PC-9 (cell line): ENCODE data around the gene CUTA. TPM values are rescaled to one million over a fixed set of nuclear protein-coding genes. Genes with fewer than 3 reads are reported as not detected.

Experiments
- Bru-seq: library from RNA; stranded (reverse); fragments of 400-500 nt; gene quantifications from one replicate; lab custom pipeline; 2021; lab: Mats Ljungman, UMichigan
- BruChase-seq, 2 experiments: library from RNA; stranded (reverse); fragments of 400-500 nt; gene quantifications; one replicate each; lab custom pipeline; 2021; lab: Mats Ljungman, UMichigan
- BruUV-seq: library from RNA; stranded (reverse); fragments of 400-500 nt; replicated peaks from 2 replicates; lab custom pipeline; 2021; lab: Mats Ljungman, UMichigan
- CTCF ChIA-PET: fragments of 300-600 bp; sonication (Branson Sonifier 250); formaldehyde crosslinking; loops from one replicate; lab custom pipeline; 2022; ENCODE audit warnings: antibody characterized with exemption; lab: Charles Lee
- POLR2A ChIA-PET: fragments of 300-600 bp; sonication (Branson Sonifier 250); formaldehyde crosslinking; loops from one replicate; lab custom pipeline; 2022; ENCODE audit warnings: antibody characterized with exemption; ENCODE audit not compliant: unreplicated experiment; lab: Charles Lee
- DNase-seq, 2 experiments: peaks; one replicate each; pipeline versions ENCODE4 v3.0.0 to v3.0.0-alpha.2; 2015 to 2022; ENCODE audit warnings: mixed read lengths in 1 of 2
- H2AFZ ChIP-seq: fragments of 200-600 bp; sonication (generic); 2 replicates; pipeline ENCODE4 v1.8.1; 2017; ENCODE audit warnings: antibody characterized with exemption
- H3F3A ChIP-seq: fragments of 200-600 bp; sonication (generic); 2 replicates; pipeline ENCODE4 v1.8.1; 2017; ENCODE audit warnings: antibody characterized with exemption, mild to moderate bottlenecking, low read depth; ENCODE audit not compliant: insufficient read depth
- H3K27ac ChIP-seq: fragments of 200-600 bp; sonication (generic); 2 replicates; pipeline ENCODE4 v1.6.1; 2016; ENCODE audit warnings: mixed run types
- H3K27me3 ChIP-seq: fragments of 200-600 bp; sonication (generic); 2 replicates; pipeline ENCODE4 v1.6.1; 2016; ENCODE audit warnings: low read depth, mixed run types; ENCODE audit not compliant: insufficient read depth
- H3K36me3 ChIP-seq: fragments of 200-600 bp; sonication (generic); 2 replicates; pipeline ENCODE4 v1.6.1; 2016; ENCODE audit warnings: low read depth, mixed run types
- H3K4me1 ChIP-seq: fragments of 200-600 bp; sonication (generic); replicated peaks from 2 replicates; pipeline ENCODE4 v1.6.1; 2016; ENCODE audit warnings: mixed run types; ENCODE audit not compliant: insufficient read depth
- H3K4me2 ChIP-seq: fragments of 200-600 bp; sonication (generic); 2 replicates; pipeline ENCODE4 v1.6.1; 2017; ENCODE audit warnings: mixed run types
- H3K4me3 ChIP-seq: fragments of 200-600 bp; sonication (generic); 2 replicates; pipeline ENCODE4 v1.6.1; 2016; ENCODE audit warnings: mixed run types
- H3K79me2 ChIP-seq: fragments of 200-600 bp; sonication (generic); 2 replicates; pipeline ENCODE4 v1.6.1; 2017; ENCODE audit warnings: low read depth, mixed run types
- H3K9me2 ChIP-seq: fragments of 200-600 bp; sonication (generic); 2 replicates; pipeline ENCODE4 v1.8.1; 2017; ENCODE audit warnings: mild to moderate bottlenecking; ENCODE audit not compliant: insufficient read depth
- H3K9me3 ChIP-seq: fragments of 200-600 bp; sonication (generic); 2 replicates; pipeline ENCODE4 v1.8.1; 2016; ENCODE audit warnings: low read depth; ENCODE audit not compliant: insufficient read depth
- H4K20me1 ChIP-seq: fragments of 200-600 bp; sonication (generic); 2 replicates; pipeline ENCODE4 v1.8.1; 2017; ENCODE audit not compliant: insufficient read depth
- CTCF ChIP-seq: fragments of 200-600 bp; sonication (generic); conservative IDR thresholded peaks from 2 replicates; pipeline ENCODE4 v1.6.1; 2017; ENCODE audit warnings: mixed run types, antibody characterized with exemption, mild to moderate bottlenecking, moderate library complexity
- EZH2 ChIP-seq: fragments of 200-600 bp; sonication (generic); IDR thresholded peaks from 2 replicates; pipeline ENCODE4 v1.8.0; 2017; ENCODE audit warnings: antibody characterized with exemption, low read depth
- intact Hi-C: fragments of 100-400 bp; cut with micrococcal nuclease; formaldehyde crosslinking; loops from one replicate; pipeline ENCODE4 v1.10.0; 2022; ENCODE audit not compliant: unreplicated experiment
- long read RNA-seq: library from polyadenylated mRNA; stranded (forward); transcript quantifications from one replicate; pipeline ENCODE4 v2.0.0, GENCODE V29; 2022
- total RNA-seq: library from RNA; stranded (reverse); gene quantifications from 2 replicates; pipeline ENCODE4 v1.2.3, GENCODE V29; 2021

Gene CUTA
- total RNA-seq, result 213 and 220 TPM in 2 replicates
- percentile 81 among the genes with signal in this experiment for Bru-seq, nascent RNA
- percentile 87 among the genes with signal in this experiment for BruChase-seq, experiment 1, labeled RNA remaining after a 2-hour chase
- percentile 96 among the genes with signal in this experiment for BruChase-seq, experiment 2, labeled RNA remaining after a 6-hour chase
- long read RNA-seq, transcript CUTA-203 (6 exons, 937 nt), result major isoform, 91 of 275 reads
- long read RNA-seq, transcript CUTA-210 (6 exons, 769 nt), result minor isoform, 43 of 275 reads
- long read RNA-seq, transcript CUTA-205 (5 exons, 1,054 nt), result minor isoform, 61 of 275 reads
- long read RNA-seq, transcript CUTA-214 (6 exons, 661 nt), result minor isoform, 57 of 275 reads
- long read RNA-seq, partial matches to known transcripts, result 4 of 275 reads
- long read RNA-seq, other reads (novel, unspliced or antisense), result 15 of 275 reads

DNA sequence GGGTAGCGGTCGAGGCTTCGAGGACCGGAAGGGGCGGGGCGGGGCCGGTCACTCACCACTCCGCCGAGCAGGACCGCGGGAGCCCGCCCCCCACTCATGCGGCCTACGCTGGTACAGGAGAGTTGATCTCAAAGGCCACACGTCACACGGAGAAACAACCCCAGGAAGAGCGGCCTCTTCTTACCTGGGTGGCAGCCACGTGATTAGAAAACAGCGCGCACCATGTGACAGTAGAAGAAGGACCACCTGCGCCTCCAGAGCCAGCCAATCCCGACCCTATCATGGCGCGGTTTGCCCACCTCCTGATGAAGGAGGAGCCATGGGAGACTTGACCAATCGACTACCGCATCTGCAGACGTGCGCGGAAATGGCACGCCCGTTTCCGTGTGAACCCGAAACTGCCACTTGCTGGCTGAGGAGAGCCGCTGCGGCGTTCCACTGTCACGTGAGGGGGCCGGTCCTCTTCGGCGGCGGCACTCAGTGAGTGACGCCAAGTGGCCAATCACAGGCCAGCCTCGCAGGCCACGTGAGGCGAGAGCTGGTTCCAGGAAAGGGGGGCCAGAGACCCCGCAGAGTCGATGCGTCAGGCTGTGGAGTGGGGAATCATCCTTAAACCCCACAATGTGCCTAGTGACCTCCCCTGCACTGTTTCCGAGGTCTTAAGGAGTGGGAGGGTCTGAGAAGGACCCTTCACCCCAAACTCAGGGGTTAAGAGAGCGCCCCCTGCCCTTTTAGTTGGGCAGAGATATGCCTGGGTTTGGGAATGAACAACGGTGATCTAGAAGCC lies at the start of gene CUTA:
Gene CUTA, minus strand, starts transcription at position 205 of the 787 bp plus-strand sequence. Its CDS starts 107 bp downstream, at position 98.
- peaks cover 15% of the 10 kb centered on the region for H3K4me1 ChIP-seq
- no peaks in the 10 kb centered on the region for H3K9me3 ChIP-seq
- intact Hi-C loops, result loop anchor here (1.0 to 10.0 kb wide), 2 partner anchors 95 to 213 kb away; partner anchors contain the start of genes HSD17B8, RING1, RXRB and SLC39A7
- ChIA-PET CTCF (interaction anchor here (0.5 kb wide), 1 partner anchor 43 kb away, joined by 8 read pairs; no protein-coding TSS in a partner anchor), POLR2A (interaction anchor here (0.5 to 0.8 kb wide), 5 partner anchors 8 to 1300 kb away, joined by 3 to 9 read pairs (median 5); no protein-coding TSS in a partner anchor)
- no peaks in the 10 kb centered on the region for H4K20me1 ChIP-seq
- no TSS peak for BruUV-seq
- H3K4me2 ChIP-seq, result peak within 1 kb of the TSS; percentile 86
- H3K36me3 ChIP-seq, result 0 out of 2 replicates have a peak, but pooled peaks cover 6% of the 10 kb centered on the region
- H3K79me2 ChIP-seq, result peaks cover 26% of the 10 kb centered on the region
- peaks cover 13% of the 10 kb centered on the region for H3F3A ChIP-seq
- peak within 1 kb of the TSS; percentile 82 for H2AFZ ChIP-seq
- H3K9me2 ChIP-seq, result no peaks in the 10 kb centered on the region
- H3K27me3 ChIP-seq, result peaks cover 21% of the 10 kb centered on the region
- H3K27ac ChIP-seq, result peak within 1 kb of the TSS; percentile 74
- peak; percentile 98 to 99 for DNase-seq
- peak within 1 kb of the TSS; percentile 84 for H3K4me3 ChIP-seq
- TF ChIP-seq EZH2 (no peak), CTCF (peak; percentile 48)

- Histone ChIP-seq H2AFZ (no peak overlapping the region), H3K27me3 (no peaks in the 10 kb centered on the region), H4K20me1 (no peaks in the 10 kb centered on the region), H3K4me2 (no peak overlapping the region), H3F3A (no peaks in the 10 kb centered on the region), H3K27ac (no peak overlapping the region), H3K9me2 (no peaks in the 10 kb centered on the region), H3K4me3 (no peak overlapping the region), H3K9me3 (no peaks in the 10 kb centered on the region), H3K4me1 (no peaks in the 10 kb centered on the region), H3K36me3 (no peaks in the 10 kb centered on the region), H3K79me2 (no peaks in the 10 kb centered on the region)
- BruUV-seq, result no TSS peak
- TF ChIP-seq EZH2, result no peak
- TF ChIP-seq CTCF, result no peak
- intact Hi-C loops, result no loop called here
- ChIA-PET POLR2A (no interaction called here), CTCF (no interaction called here)
- DNase-seq, result no peak
Observed at GRCh38 chr6:33467091-33467490, 49.2 kb upstream of the CUTA start.

GRCh38 chr6:33466075-33466735 lies 48.3 kb upstream of the CUTA start:
- H3K4me3 ChIP-seq, result no peak overlapping the region
- no peaks in the 10 kb centered on the region for H3K9me2 ChIP-seq
- H3F3A ChIP-seq, result no peaks in the 10 kb centered on the region
- H3K27me3 ChIP-seq, result no peaks in the 10 kb centered on the region
- H3K79me2 ChIP-seq, result no peaks in the 10 kb centered on the region
- no peaks in the 10 kb centered on the region for H4K20me1 ChIP-seq
- intact Hi-C loops, result no loop called here
- H2AFZ ChIP-seq, result no peak overlapping the region
- no peak overlapping the region for H3K4me2 ChIP-seq
- H3K27ac ChIP-seq, result no peak overlapping the region
- no peak for DNase-seq
- H3K4me1 ChIP-seq, result no peaks in the 10 kb centered on the region
- TF ChIP-seq EZH2 (no peak), CTCF (no peak)
- no peaks in the 10 kb centered on the region for H3K9me3 ChIP-seq
- ChIA-PET POLR2A (no interaction called here), CTCF (no interaction called here)
- no TSS peak for BruUV-seq
- H3K36me3 ChIP-seq, result no peaks in the 10 kb centered on the region
